AG09319 (cell line): ENCODE data around the gene GRAMD1B.
"Not testable (repeated sequence)": the region's sequence is repeated elsewhere in the genome, so short reads cannot be mapped to it uniquely, and the experiment has no call there.

ENCODE experiments used
- DNase-seq: peaks from one replicate; pipeline ENCODE4 v3.0.0-alpha.2; 2010; ENCODE audit warnings: low read depth; ENCODE audit errors: extremely low read depth
- CTCF ChIP-seq: IDR thresholded peaks from 2 replicates; pipeline ENCODE4 v1.5.1; 2011; ENCODE audit warnings: low read depth, mild to moderate bottlenecking, inconsistent platforms, low read length, moderate library complexity

The GRAMD1B gene

DNA sequence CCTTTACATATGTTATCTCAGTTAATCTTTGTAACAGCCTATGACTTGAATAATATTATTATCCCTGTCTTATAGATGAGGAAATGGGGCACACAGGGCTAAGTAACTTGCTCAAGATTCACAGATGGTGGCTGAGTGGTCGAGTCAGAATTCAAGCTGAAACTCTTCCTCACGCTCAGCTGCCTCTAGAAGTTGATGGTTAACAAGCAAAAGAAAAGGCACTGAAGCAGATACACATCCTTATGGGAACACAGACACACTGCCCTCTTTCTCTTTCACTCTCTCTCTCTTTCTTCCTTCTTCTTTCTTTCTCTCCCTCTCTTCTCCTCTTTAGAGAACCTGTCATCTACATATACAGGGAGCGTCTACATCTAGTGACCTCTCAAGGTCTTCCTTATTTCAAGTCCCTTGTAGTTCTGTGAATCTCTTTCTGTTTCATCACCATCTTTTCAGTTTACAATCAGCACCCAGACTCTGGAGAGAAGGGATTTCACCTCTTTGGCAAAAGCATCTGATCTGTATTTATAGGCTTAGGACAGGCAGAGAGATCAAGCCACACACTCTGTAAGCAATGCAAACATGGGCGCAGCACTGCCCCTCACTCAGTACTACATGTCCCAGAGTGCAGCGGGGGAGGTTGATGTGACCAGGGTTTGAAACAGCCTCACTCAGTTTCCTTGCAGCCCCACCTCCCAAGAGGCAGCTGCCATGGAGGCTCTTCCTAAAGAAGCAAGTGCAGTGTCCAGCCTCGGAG is 75.7 kb downstream of the GRAMD1B start:
- DNase-seq: no peak
- TF ChIP-seq CTCF: no peak

- no peak for TF ChIP-seq CTCF
These were observed 77.0 kb downstream of the GRAMD1B start for GRCh38 chr11:123507043-123507442.

GRCh38 chr11:123509737-123510578 is 79.9 kb downstream of the GRAMD1B start:
- TF ChIP-seq CTCF: no peak
- no peak for DNase-seq

More at GRCh38 chr11:123507043-123507442, 77.0 kb downstream of the GRAMD1B start:
- DNase-seq: no peak

DNA sequence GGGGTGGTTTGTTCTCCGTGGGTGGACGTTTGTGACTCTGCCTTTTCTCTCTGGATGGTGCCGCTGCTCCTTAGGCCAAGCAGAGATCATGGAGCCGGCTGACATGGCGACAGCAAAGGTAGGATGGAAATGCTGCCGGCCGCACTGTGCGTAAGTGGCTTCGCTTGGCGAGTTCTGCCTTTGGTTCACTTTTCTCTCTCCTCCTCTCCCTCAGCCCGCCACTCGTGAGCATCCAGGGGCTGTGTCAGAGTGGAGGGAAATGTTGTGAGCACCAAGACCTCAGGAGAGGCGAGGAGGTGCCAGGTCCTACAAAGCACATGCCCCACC is 80.5 kb downstream of the GRAMD1B start:
- no peak for DNase-seq
- no peak for TF ChIP-seq CTCF

- TF ChIP-seq CTCF: peak; percentile 94
- peak; percentile 83 for DNase-seq
These were observed 81.2 kb downstream of the GRAMD1B start for GRCh38 chr11:123511037-123511870.

GRCh38 chr11:123513309-123513708 is 83.2 kb downstream of the GRAMD1B start:
- DNase-seq: not testable (repeated sequence)

DNA sequence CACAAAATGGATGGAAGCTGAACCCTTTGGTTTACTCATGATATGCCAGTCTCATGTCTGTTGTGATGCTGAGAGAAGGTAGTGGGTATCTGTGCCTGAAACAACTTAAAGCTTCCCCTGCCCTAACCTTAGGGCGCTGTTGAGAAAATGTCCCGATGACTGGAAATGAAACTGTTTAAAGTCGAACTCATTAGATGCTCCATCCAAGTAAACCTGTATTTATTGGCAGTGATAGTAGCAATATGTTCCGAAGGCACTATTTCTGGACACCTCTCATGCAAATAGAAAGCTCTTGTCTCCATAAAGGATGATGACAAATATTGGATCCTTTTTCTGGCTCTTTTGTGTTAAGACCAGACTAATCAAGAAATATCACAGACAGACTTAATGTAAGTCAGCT is 86.2 kb downstream of the GRAMD1B start:
- DNase-seq: no peak
- no peak for TF ChIP-seq CTCF
